Peyer's patch (tissue), 4 donors: ENCODE data around the gene KDM6A.

ENCODE experiments used
- POLR2A ChIP-seq, 2 donors: fragments of 450-650 bp; IDR thresholded peaks; one replicate each; pipeline ENCODE4 v1.5.1; 2017; ENCODE audit warnings: antibody characterized with exemption in 2 of 2, mild to moderate bottlenecking in 2 of 2, moderate library complexity in 2 of 2
- TF ChIP-seq, protein P1 (sequence below), 6 experiments: fragments of 450-650 bp in 4 of 6; fragments of 200-600 bp in 2 of 6; sonication (generic) in 1 of 6; IDR thresholded peaks; one replicate each; pipeline ENCODE4 v1.5.1; 2017 to 2019; ENCODE audit warnings: antibody characterized with exemption in 6 of 6, mild to moderate bottlenecking in 3 of 6, moderate library complexity in 1 of 6

DNA sequence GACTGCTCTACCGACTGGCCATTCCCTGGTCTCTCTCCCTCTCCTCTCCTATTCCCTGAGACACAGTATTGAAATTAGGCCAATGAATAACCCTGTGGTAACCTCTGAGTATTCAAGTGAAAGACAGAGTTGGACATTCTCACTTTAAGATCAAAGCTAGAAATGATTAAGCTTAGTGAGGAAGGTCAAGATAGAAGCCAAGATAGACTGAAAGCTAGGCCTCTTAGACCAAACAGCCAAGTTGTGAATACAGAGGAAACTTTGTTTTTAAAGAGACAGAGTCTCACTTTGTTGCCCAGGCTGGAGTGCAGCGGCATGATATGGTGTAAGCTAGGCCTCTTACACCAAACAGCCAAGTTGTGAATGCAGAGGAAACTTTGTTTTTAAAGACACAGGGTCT is 64.6 kb downstream of the KDM6A start:
- TF ChIP-seq, protein P1, sequence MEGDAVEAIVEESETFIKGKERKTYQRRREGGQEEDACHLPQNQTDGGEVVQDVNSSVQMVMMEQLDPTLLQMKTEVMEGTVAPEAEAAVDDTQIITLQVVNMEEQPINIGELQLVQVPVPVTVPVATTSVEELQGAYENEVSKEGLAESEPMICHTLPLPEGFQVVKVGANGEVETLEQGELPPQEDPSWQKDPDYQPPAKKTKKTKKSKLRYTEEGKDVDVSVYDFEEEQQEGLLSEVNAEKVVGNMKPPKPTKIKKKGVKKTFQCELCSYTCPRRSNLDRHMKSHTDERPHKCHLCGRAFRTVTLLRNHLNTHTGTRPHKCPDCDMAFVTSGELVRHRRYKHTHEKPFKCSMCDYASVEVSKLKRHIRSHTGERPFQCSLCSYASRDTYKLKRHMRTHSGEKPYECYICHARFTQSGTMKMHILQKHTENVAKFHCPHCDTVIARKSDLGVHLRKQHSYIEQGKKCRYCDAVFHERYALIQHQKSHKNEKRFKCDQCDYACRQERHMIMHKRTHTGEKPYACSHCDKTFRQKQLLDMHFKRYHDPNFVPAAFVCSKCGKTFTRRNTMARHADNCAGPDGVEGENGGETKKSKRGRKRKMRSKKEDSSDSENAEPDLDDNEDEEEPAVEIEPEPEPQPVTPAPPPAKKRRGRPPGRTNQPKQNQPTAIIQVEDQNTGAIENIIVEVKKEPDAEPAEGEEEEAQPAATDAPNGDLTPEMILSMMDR (IDR thresholded peaks at IDR 0.05) = no peak
- no peak for TF ChIP-seq POLR2A (IDR thresholded peaks at IDR 0.05)
